Measurements from ENCODE around the gene RDH16. TPM values are rescaled to one million over a fixed set of nuclear protein-coding genes. Genes with fewer than 3 reads are reported as not detected.

RDH16 gene
- total and polyA plus RNA-seq, 4 donors: 12.9 to 382 (median 219) TPM

- H3K27ac ChIP-seq (ENCODE audit: low read depth in 1 of 2, low read length in 2 of 2): no peak overlapping the region
- DNase-seq (ENCODE audit: low spot score): no peak
- no peaks in the 10 kb centered on the region for H3K9me3 ChIP-seq (ENCODE audit: control insufficient read depth in 4 of 4, low read length in 3 of 4)
- H3K27me3 ChIP-seq (ENCODE audit: control insufficient read depth in 4 of 4, insufficient read depth in 4 of 4, low read length in 3 of 4): no peaks in the 10 kb centered on the region
- no peak overlapping the region for H3K4me3 ChIP-seq (ENCODE audit: low read depth in 1 of 3, low read length in 3 of 3)
- 91% methylated on average over 6 of the region's 6 CpGs for WGBS
- no peak for TF ChIP-seq YY1 (IDR thresholded peaks at IDR 0.05)
- no peak for TF ChIP-seq NR2F2 (IDR thresholded peaks at IDR 0.05)
- no peak for TF ChIP-seq SP1 (IDR thresholded peaks at IDR 0.05)
- TF ChIP-seq GABPA (IDR thresholded peaks at IDR 0.05 in 1 of 2, conservative IDR thresholded peaks at IDR 0.05 in 1 of 2): no peak
- TF ChIP-seq HNF4G (IDR thresholded peaks at IDR 0.05): no peak
- TF ChIP-seq REST (IDR thresholded peaks at IDR 0.05): no peak
- TF ChIP-seq FOXA1 (IDR thresholded peaks at IDR 0.05): no peak
- no peak for TF ChIP-seq JUND (IDR thresholded peaks at IDR 0.05)
- TF ChIP-seq TAF1 (conservative IDR thresholded peaks at IDR 0.05): no peak
- no peak for TF ChIP-seq ZBTB33 (IDR thresholded peaks at IDR 0.05)
- no peak for TF ChIP-seq MAX (IDR thresholded peaks at IDR 0.05)
- no peak for TF ChIP-seq CTCF (IDR thresholded peaks at IDR 0.05; ENCODE audit: low read depth, low read length, missing input control)
- TF ChIP-seq EGR1 (IDR thresholded peaks at IDR 0.05; ENCODE audit: low read depth in 2 of 2): no peak
- TF ChIP-seq RAD21 (IDR thresholded peaks at IDR 0.05): no peak
- no peak for TF ChIP-seq FOXA2 (IDR thresholded peaks at IDR 0.05)
- TF ChIP-seq RXRA (IDR thresholded peaks at IDR 0.05): no peak
- H3K4me1 ChIP-seq (ENCODE audit: control insufficient read depth in 4 of 4, insufficient read depth in 4 of 4, low read length in 3 of 4): peaks cover 13 to 57% (median 49%) of the 10 kb centered on the region in 4 donors
- no peak overlapping the region for H3K9ac ChIP-seq (ENCODE audit: low read depth in 1 of 2, low read length in 2 of 2)
- H3K36me3 ChIP-seq (ENCODE audit: control insufficient read depth in 4 of 4, insufficient read depth in 3 of 4, low read depth in 1 of 4, low read length in 3 of 4): peaks cover 5 to 13% (median 10%) of the 10 kb centered on the region in 4 donors
Measured at GRCh38 chr12:57004651-57005050, 47.2 kb upstream of the RDH16 start.

GRCh38 chr12:57003395-57003794 is 46.0 kb upstream of the RDH16 start:
- H3K4me3 ChIP-seq (ENCODE audit: low read depth in 1 of 3, low read length in 3 of 3): no peak overlapping the region
- H3K27me3 ChIP-seq (ENCODE audit: control insufficient read depth in 4 of 4, insufficient read depth in 4 of 4, low read length in 3 of 4): no peaks in the 10 kb centered on the region
- H3K9me3 ChIP-seq (ENCODE audit: control insufficient read depth in 4 of 4, low read length in 3 of 4): no peaks in the 10 kb centered on the region
- no peak overlapping the region for H3K9ac ChIP-seq (ENCODE audit: low read depth in 1 of 2, low read length in 2 of 2)
- WGBS: 96% methylated on average over 13 of the region's 13 CpGs
- peaks cover 13 to 61% (median 51%) of the 10 kb centered on the region in 4 donors for H3K4me1 ChIP-seq (ENCODE audit: control insufficient read depth in 4 of 4, insufficient read depth in 4 of 4, low read length in 3 of 4)
- no peak for TF ChIP-seq JUND (IDR thresholded peaks at IDR 0.05)
- TF ChIP-seq YY1 (IDR thresholded peaks at IDR 0.05): no peak
- no peak for TF ChIP-seq GABPA (IDR thresholded peaks at IDR 0.05 in 1 of 2, conservative IDR thresholded peaks at IDR 0.05 in 1 of 2)
- no peak for TF ChIP-seq RXRA (IDR thresholded peaks at IDR 0.05)
- no peak for TF ChIP-seq RAD21 (IDR thresholded peaks at IDR 0.05)
- TF ChIP-seq EGR1 (IDR thresholded peaks at IDR 0.05; ENCODE audit: low read depth in 2 of 2): no peak
- no peak for TF ChIP-seq ZBTB33 (IDR thresholded peaks at IDR 0.05)
- TF ChIP-seq NR2F2 (IDR thresholded peaks at IDR 0.05): no peak
- DNase-seq (ENCODE audit: low spot score): no peak
- peaks cover 7 to 13% (median 10%) of the 10 kb centered on the region in 4 donors for H3K36me3 ChIP-seq (ENCODE audit: control insufficient read depth in 4 of 4, insufficient read depth in 3 of 4, low read depth in 1 of 4, low read length in 3 of 4)
- no peak overlapping the region for H3K27ac ChIP-seq (ENCODE audit: low read depth in 1 of 2, low read length in 2 of 2)
